HG03342 (cell line): ENCODE results near the gene LINGO3.

ENCODE experiments used
- ATAC-seq: cut with Tn5 transposase; IDR thresholded peaks from one replicate; pipeline ENCODE4 v1.9.1; 2021; ENCODE audit warnings: mild to moderate bottlenecking, moderate library complexity; ENCODE audit not compliant: unreplicated experiment

The LINGO3 gene

GRCh38 chr19:2339644-2340310, 31.8 kb upstream of the LINGO3 start:
- no peak for ATAC-seq

- no peak for ATAC-seq
These were observed 31.0 kb upstream of the LINGO3 start for GRCh38 chr19:2338751-2339643.

GRCh38 chr19:2338055-2338615, 30.2 kb upstream of the LINGO3 start:
- ATAC-seq: no peak

GRCh38 chr19:2337329-2337707, 29.4 kb upstream of the LINGO3 start:
- ATAC-seq: no peak

- no peak for ATAC-seq
These were observed 28.8 kb upstream of the LINGO3 start for GRCh38 chr19:2336528-2337328.

- ATAC-seq: no peak
These were observed 27.9 kb upstream of the LINGO3 start for GRCh38 chr19:2335848-2336247.

- no peak for ATAC-seq
These were observed 27.3 kb upstream of the LINGO3 start for GRCh38 chr19:2334986-2335846.

GRCh38 chr19:2334426-2334825, 26.5 kb upstream of the LINGO3 start:
- ATAC-seq: no peak

- ATAC-seq: no peak
These were observed 25.9 kb upstream of the LINGO3 start for GRCh38 chr19:2333807-2334211.

GRCh38 chr19:2333027-2333806, 25.3 kb upstream of the LINGO3 start:
- ATAC-seq: no peak

GRCh38 chr19:2332341-2333026, 24.5 kb upstream of the LINGO3 start:
- ATAC-seq: no peak

GRCh38 chr19:2331601-2332246, 23.8 kb upstream of the LINGO3 start:
- ATAC-seq: no peak

GRCh38 chr19:2330632-2331284, 22.8 kb upstream of the LINGO3 start:
- no peak for ATAC-seq

- ATAC-seq: no peak
These were observed 22.3 kb upstream of the LINGO3 start for GRCh38 chr19:2330255-2330631.

GRCh38 chr19:2329501-2329916, 21.6 kb upstream of the LINGO3 start:
- no peak for ATAC-seq

GRCh38 chr19:2329149-2329478, 21.2 kb upstream of the LINGO3 start:
- no peak for ATAC-seq

- ATAC-seq: peak; percentile 57
These were observed 20.6 kb upstream of the LINGO3 start, which contains the start of the genes LSM7 and SPPL2B for GRCh38 chr19:2328401-2329148. Gene LSM7, minus strand, starts transcription at chr19:2328586. Its CDS starts 20 bp downstream, at chr19:2328566. Gene SPPL2B, plus strand, starts transcription at chr19:2328684. Its CDS starts 26 bp downstream, at chr19:2328710.
